HG02678 (cell line): Measurements from ENCODE around the gene CAMSAP1.
"Not testable (repeated sequence)": the region's sequence is repeated elsewhere in the genome, so short reads cannot be mapped to it uniquely, and the experiment has no call there.

ENCODE experiments used
- ATAC-seq: cut with Tn5 transposase; IDR thresholded peaks from one replicate; pipeline ENCODE4 v1.9.1; 2021; ENCODE audit warnings: mild to moderate bottlenecking, moderate library complexity; ENCODE audit not compliant: unreplicated experiment

CAMSAP1 gene

DNA sequence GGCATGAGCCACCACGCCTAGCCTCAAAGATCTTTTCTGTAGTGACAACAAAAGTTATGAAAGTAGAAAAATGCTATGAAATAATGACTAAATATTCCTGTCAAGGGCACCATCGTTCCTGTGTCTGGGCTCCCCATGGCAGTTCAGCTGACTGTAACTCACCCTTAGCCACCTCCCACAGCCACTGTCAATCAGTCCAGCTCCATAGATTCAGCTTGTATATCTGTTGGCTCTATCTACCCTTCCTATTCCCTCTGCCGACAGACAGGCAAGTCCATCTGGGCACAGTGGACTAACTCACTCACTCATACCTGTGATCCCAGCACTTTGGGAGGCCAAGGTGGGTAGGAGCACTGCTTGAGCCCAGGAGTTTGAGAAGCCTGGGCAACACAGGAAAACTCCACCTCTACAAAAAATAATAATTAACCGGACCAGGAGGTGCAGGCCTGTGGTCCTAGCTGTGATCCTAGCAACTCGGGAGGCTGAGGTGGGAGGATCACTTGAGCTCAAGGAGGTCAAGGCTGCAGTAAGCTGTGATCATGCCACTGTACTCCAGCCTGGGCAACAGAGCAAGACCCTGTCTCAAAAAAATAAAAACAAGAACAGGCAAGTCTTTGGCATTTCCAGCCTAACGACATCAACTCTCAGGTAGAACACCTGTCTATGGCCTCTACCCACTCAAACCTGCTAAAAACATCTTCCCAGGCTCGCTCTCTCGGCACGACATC, 6.2 kb downstream of the CAMSAP1 start:
- ATAC-seq, result no peak

DNA sequence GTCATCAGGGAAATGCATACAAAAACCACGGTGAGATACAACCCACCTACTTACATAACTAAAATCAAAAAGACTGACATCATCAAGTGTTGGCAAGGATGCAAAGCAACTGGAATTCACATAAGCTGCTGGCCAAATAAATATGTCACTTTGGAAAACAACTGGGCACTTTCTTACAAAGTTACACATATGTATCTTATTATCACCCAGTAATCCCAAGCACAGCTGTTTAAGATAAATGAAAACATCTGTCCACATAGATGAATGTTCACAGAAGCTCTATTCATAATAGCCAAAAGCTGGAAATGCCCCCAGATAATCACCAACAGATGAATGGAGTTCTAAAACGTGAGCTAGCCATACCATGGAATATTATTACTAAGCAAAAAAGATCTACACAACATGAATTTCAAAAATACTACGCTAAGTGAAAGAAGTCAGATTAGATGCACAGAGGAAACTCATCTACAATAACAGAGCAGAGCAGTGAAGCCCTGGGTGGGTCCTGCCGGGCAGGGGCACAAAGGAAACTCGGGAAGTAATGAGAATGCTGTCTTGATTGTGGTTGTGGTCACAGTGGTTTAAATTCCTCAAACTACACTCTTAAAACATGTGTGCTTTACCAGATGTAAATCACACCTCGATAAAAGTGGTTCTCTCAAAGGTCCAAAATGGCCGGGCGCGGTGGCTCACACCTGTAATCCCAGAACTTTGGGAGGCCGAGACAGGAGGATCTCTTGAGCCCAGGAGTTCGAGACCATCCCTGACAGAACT, 8.5 kb downstream of the CAMSAP1 start:
- ATAC-seq, result no peak

DNA sequence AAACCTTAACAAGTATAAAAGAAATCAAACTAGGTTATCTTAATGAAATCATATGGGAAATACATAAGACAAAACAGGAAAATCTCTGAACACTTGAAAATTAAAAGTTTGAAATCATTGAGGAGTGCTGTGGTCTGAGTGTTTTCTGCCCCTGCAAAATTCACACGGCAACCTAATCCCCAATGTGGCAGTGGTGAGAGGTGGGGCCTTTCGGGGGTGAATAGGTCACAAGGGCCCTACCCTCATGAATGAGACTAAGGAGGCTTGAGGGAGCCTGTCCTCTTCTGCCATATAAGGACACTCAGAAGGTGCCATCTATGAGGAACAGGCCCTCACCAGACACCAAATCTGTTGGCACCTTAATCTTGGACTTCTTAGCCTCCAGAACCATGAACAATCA, 10.7 kb downstream of the CAMSAP1 start:
- ATAC-seq, result no peak

DNA sequence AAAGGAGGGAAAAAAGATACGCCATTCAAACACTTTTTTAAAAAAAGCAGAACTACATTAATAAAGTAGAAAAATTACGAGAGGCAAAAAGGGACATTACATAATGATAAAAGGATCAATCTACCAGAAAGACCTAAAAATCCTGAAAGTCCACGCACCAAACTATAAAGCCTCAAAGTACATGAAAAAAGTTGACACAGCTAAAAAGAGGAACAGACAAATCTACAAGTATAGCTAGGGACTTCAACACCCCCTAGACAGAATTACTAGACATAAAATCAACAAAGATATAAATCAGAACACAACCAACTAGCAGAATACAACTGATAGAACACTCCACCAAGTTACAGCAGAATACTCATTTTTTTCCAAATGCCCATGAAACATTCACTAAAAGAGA, 11.1 kb downstream of the CAMSAP1 start:
- ATAC-seq, result no peak

GRCh38 chr9:135895202-135895848, 12.0 kb downstream of the CAMSAP1 start:
- ATAC-seq, result no peak

GRCh38 chr9:135893104-135893503, 14.2 kb downstream of the CAMSAP1 start:
- no peak for ATAC-seq

DNA sequence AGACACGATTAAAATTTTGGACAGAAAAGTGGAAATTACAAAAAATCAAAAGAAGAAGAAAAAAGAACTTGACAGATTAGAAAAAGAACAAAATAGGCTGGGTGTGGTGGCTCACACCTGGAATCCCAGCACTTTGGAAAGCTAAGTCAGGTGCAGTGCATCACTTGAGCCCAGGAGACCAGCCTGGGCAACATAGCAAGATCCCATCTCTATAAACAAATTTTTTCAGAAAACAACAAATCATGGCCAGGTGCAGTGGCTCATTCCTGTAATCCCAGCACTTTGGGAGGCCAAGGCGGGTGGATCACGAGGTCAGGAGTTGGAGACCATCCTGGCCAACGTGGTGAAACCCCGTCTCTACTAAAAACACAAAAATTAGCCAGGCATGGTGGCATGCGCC, 15.0 kb downstream of the CAMSAP1 start:
- not testable (repeated sequence) for ATAC-seq

- ATAC-seq, result no peak
Observed at GRCh38 chr9:135891027-135891631, 16.2 kb downstream of the CAMSAP1 start.

DNA sequence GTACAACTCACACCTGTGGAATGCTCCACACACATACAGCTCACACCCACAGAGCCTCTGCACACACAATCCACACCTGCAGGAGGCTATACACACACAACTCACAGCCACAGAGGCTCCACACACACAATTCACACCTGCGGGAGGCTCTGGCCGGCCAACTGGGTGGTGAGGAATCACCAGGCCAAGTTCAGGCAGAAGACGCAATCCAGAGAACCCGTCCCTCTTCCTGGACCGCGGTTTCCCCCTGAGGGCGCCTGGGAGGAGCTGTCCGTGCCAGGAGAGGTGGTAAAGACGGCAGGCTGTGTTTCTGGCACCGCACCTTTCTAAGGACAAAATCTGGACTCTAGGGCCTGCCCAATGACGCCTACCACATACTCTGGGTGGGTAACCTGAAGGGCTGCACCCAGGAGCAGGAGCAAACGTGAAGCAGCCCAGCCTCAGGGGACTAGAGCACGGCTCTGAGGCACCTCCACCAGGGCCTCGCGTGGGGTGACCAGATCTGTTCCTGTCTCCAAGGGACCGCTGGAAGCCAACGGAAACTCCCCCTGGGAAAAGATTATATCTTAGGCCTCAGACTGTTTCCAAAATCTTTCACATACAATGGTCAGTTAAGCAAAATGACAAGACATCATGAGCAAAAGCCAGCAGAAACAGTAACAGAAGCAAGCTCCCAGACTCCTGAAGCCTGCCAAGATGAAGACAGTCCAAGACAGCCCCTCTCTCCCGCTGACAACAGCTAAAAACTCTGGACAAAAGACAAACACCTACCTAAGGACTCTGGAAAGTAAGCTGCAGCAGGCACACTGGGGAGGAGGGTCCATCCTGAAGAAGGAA, 16.9 kb downstream of the CAMSAP1 start:
- no peak for ATAC-seq

DNA sequence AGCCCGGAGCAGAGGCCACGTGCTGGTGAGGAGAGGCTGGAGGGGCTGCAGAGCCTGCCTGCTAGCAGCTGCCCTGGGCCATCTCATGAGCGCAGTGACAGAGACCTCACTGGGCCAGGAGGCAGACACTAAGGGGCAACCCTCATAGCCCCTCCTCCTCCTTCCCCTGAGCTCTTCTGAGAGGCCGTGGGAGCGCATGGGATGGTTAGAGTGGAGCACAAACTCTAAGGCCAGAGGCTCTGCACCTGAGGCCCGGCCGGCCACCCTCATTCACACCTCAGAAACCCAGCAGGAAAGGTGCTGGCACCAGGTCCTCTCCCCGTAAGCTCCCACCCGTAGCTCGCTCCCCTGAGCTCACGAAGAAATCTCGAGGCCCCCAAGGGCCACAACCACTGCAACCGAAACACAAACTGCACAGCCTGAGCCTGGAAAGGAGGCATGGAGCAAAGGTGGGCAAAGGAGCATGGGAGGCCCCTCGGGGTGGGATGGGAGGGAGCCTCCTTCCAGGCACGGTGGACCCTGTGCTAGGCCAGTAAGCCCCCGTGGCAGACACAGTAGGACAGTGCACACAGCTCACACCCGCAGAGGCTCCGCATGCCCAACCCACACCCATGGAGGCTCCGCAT, 17.7 kb downstream of the CAMSAP1 start:
- no peak for ATAC-seq

GRCh38 chr9:135888766-135889394, 18.5 kb downstream of the CAMSAP1 start:
- no peak for ATAC-seq

DNA sequence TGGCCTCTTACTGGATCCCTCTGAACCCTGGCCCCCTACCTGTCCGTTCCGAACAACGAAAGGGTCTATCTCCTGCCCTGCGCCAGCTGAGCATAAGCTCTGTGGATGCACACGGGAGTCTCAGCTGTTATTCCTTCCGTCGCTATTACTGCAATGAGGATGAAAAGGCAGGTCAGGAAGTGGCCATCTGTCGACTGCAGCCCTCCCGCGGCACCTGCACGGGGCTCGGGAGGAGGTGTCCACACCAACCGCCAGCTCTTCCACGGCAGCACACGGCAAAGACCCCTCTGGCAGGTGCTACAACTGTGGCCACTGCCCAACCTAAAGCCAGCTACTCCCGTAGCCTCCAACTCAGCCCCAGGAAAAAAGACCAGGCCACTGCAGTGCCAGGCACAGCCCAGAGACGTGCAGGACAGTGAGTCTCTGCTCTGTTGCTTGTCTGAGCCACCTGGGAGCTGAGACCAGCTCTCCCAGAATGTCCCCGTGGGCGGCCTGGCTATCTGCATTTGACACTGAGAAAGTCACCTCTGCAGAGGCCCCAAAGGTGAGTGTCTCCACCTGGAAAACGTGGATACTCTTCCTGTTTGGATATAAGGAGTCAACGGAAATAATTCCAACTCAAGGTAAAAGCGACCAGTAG, 19.1 kb downstream of the CAMSAP1 start:
- ATAC-seq, result no peak

GRCh38 chr9:135887585-135888050, 19.7 kb downstream of the CAMSAP1 start:
- ATAC-seq, result peak; percentile 69

GRCh38 chr9:135887021-135887507, 20.3 kb downstream of the CAMSAP1 start:
- ATAC-seq, result peak; percentile 17

DNA sequence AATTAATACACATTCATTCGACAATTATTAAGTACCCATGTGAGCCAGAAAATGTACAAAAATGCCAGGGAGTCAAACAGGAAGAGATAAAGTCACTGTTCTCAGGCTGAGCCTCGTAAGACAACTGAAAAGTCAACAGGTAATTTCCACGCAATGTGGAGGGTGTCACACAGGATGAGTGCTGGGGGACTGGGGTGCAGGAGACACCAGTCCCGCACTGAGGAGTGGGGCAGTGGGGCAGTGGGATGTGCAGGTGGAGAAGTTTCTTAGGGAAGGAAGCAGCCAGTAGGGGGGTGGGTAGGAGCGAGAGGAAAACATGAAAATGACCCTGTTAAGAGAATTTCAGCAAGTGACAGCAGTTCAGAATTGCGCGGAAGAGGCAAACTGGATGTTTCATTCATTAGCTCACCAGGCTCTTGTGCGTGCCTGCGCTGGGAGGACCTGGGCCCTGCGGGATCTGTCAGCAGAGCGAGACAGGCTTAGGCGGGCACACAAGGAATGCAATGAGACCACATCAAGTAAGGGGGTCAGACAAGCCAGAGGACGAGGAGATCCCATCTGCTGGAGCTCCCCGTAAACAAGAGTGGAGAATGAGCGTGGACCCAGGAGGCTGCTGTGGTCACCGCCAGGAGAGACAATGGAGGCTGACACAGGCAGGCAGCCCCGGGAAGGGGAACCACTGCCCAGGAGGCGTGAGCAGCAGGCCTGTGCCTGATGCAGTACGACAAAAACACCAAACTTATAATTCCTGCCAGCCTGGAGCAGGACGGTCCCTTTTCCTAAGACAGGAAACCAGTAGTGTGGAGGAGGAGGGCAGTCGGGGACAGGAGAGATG, 21.0 kb downstream of the CAMSAP1 start:
- no peak for ATAC-seq

- ATAC-seq, result no peak
Observed at GRCh38 chr9:135885100-135885853, 22.1 kb downstream of the CAMSAP1 start.

DNA sequence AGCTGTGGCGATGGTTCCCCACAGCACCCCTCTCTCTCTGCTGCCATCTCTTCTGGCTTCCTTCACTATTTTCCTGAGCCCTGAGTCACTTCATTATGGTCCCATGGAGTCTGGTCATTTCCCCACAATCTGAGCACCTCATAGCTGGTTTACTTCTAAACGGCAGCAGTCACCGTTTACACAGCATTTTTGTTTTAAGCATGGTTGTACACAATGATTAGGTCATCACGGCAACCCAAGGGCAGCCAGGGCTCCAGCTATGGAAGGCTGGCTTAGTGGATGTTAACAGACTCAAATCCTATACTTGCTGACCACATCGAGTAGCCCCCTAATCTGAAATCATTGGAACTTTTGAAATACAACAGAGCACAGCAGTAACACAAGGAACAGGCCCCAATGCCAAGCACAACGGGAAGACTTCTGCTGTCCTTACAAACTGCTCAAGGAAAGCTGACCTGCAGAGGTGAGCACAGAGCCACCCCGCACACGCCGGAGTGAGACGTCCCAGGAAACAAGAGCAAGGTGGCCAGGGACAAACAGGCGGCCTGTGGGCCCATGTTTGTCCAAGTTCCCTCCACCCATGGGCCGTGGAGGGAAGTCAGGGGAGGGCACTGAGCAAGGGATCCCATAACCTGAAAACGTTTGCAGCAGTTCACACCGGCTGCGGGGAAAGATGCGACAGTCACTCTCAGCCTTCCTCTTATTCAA, 22.9 kb downstream of the CAMSAP1 start:
- no peak for ATAC-seq
